Right hindlimb (tissue), 1 donor: ENCODE data around the gene CLEC5A.
"Not testable (repeated sequence)": the region's sequence is repeated elsewhere in the genome, so short reads cannot be mapped to it uniquely, and the experiment has no call there.

ENCODE experiments used
- DNase-seq: peaks from one replicate; pipeline ENCODE4 v3.0.0-alpha.2; 2018

Gene CLEC5A

GRCh38 chr7:141945356-141945755 lies 1.4 kb downstream of the CLEC5A start:
- DNase-seq, result no peak

- no peak for DNase-seq
Measured at GRCh38 chr7:141944811-141945210, 2.0 kb downstream of the CLEC5A start.

- DNase-seq, result no peak
Measured at GRCh38 chr7:141943846-141944245, 2.9 kb downstream of the CLEC5A start.

GRCh38 chr7:141941075-141941474 lies 5.7 kb downstream of the CLEC5A start:
- no peak for DNase-seq

- no peak for DNase-seq
Measured at GRCh38 chr7:141930211-141930610, 16.6 kb downstream of the CLEC5A start.

GRCh38 chr7:141928845-141929195 lies 18.0 kb downstream of the CLEC5A start:
- DNase-seq, result no peak

- no peak for DNase-seq
Measured at GRCh38 chr7:141928146-141928844, 18.5 kb downstream of the CLEC5A start.

GRCh38 chr7:141920281-141920680 lies 26.5 kb downstream of the CLEC5A start:
- no peak for DNase-seq

- DNase-seq, result no peak
Measured at GRCh38 chr7:141916099-141916498, 30.7 kb downstream of the CLEC5A start, which contains the start of gene OR9A4. OR9A4 (plus strand) TSS chr7:141916399; CDS start chr7:141918876, 2,477 bp downstream.

- no peak for DNase-seq
Measured at GRCh38 chr7:141915565-141915964, 31.2 kb downstream of the CLEC5A start.

GRCh38 chr7:141911391-141911790 lies 35.4 kb downstream of the CLEC5A start:
- no peak for DNase-seq

- no peak for DNase-seq
Measured at GRCh38 chr7:141906285-141906684, 40.5 kb downstream of the CLEC5A start.

- DNase-seq, result not testable (repeated sequence)
Measured at GRCh38 chr7:141899366-141899765, 47.4 kb downstream of the CLEC5A start.

GRCh38 chr7:141891336-141891735 lies 55.4 kb downstream of the CLEC5A start:
- DNase-seq, result no peak

- no peak for DNase-seq
Measured at GRCh38 chr7:141889321-141889720, 57.5 kb downstream of the CLEC5A start.

GRCh38 chr7:141884539-141885225 lies 62.1 kb downstream of the CLEC5A start:
- DNase-seq, result no peak

GRCh38 chr7:141880960-141881359 lies 65.8 kb downstream of the CLEC5A start:
- no peak for DNase-seq

GRCh38 chr7:141877365-141877764 lies 69.4 kb downstream of the CLEC5A start:
- DNase-seq, result no peak
